IMR-90 (cell line): ENCODE data around the gene ZNF76. TPM values are rescaled to one million over a fixed set of nuclear protein-coding genes. Genes with fewer than 3 reads are reported as not detected.

Experiments used
- ATAC-seq: fragments of 200-7000 bp; cut with Tn5 transposase; 2 replicates; pipeline ENCODE4 v1.9.1; 2020; ENCODE audit warnings: low read depth, mild to moderate bottlenecking, moderate library complexity
- BruUV-seq: library from RNA; stranded (reverse); fragments of 400-500 nt; replicated peaks from 2 replicates; lab custom pipeline; 2021; lab: Mats Ljungman, UMichigan
- CTCF ChIA-PET: fragments of 300-600 bp; formaldehyde crosslinking; extraction: SDS; loops from one replicate; lab custom pipeline; 2021; ENCODE audit warnings: antibody characterized with exemption; lab: Yijun Ruan, JAX
- POLR2A ChIA-PET: fragments of 300-600 bp; sonication (Branson Sonifier 250); formaldehyde crosslinking; loops from one replicate; lab custom pipeline; 2022; ENCODE audit warnings: antibody characterized with exemption; ENCODE audit not compliant: unreplicated experiment; lab: Charles Lee
- DNase-seq: peaks from one replicate; pipeline ENCODE4 v3.0.0; 2013
- H2AFZ ChIP-seq: replicated peaks from 2 replicates; pipeline ENCODE3; 2013; ENCODE audit warnings: low read length, mild to moderate bottlenecking; ENCODE audit not compliant: poor library complexity
- H2AK5ac ChIP-seq: 2 replicates; pipeline ENCODE4 v1.6.1; 2013; ENCODE audit warnings: low read depth, low read length, inconsistent platforms
- H2AK9ac ChIP-seq: replicated peaks from 2 replicates; pipeline ENCODE3; 2013; ENCODE audit warnings: mild to moderate bottlenecking, low read depth, low read length, moderate library complexity; ENCODE audit not compliant: poor library complexity
- H2BK120ac ChIP-seq: 2 replicates; pipeline ENCODE4 v1.6.1; 2013; ENCODE audit warnings: low read depth, low read length, inconsistent platforms
- H2BK15ac ChIP-seq: 3 replicates; pipeline ENCODE4 v1.6.1; 2013; ENCODE audit warnings: low read depth, low read length, inconsistent platforms
- H2BK20ac ChIP-seq: 2 replicates; pipeline ENCODE4 v1.6.1; 2013; ENCODE audit warnings: low read depth, mild to moderate bottlenecking, inconsistent platforms, low read length, moderate library complexity
- H2BK5ac ChIP-seq: 2 replicates; pipeline ENCODE4 v1.6.1; 2013; ENCODE audit warnings: mild to moderate bottlenecking, low read depth, low read length, inconsistent platforms; ENCODE audit not compliant: poor library complexity, severe bottlenecking
- H3K14ac ChIP-seq: replicated peaks from 2 replicates; pipeline ENCODE4 v1.6.1; 2013; ENCODE audit warnings: low read depth, low read length, inconsistent platforms
- H3K18ac ChIP-seq: 2 replicates; pipeline ENCODE4 v1.6.1; 2013; ENCODE audit warnings: low read depth, low read length, control low read depth
- H3K23ac ChIP-seq: 2 replicates; pipeline ENCODE4 v1.6.1; 2013; ENCODE audit warnings: low read depth, low read length, inconsistent platforms
- H3K27ac ChIP-seq: 2 replicates; pipeline ENCODE4 v1.5.1; 2013; ENCODE audit warnings: mild to moderate bottlenecking, control low read depth, low read length; ENCODE audit not compliant: insufficient read depth
- H3K27me3 ChIP-seq: 2 replicates; pipeline ENCODE4 v1.6.1; 2013; ENCODE audit warnings: low read length; ENCODE audit not compliant: control insufficient read depth, insufficient read depth
- H3K36me3 ChIP-seq: 2 replicates; pipeline ENCODE4 v1.6.1; 2013; ENCODE audit warnings: low read length, mixed read lengths; ENCODE audit not compliant: control insufficient read depth, insufficient read depth
- H3K4ac ChIP-seq: 2 replicates; pipeline ENCODE4 v1.6.1; 2013; ENCODE audit warnings: low read depth, low read length, inconsistent platforms
- H3K4me1 ChIP-seq: 2 replicates; pipeline ENCODE4 v1.6.1; 2013; ENCODE audit warnings: low read length, mixed read lengths; ENCODE audit not compliant: control insufficient read depth, insufficient read depth
- H3K4me2 ChIP-seq: 2 replicates; pipeline ENCODE4 v1.6.1; 2013; ENCODE audit warnings: low read depth, mild to moderate bottlenecking, control low read depth, low read length, moderate library complexity
- H3K4me3 ChIP-seq: 2 replicates; pipeline ENCODE4 v1.5.1; 2013; ENCODE audit warnings: low read depth, mild to moderate bottlenecking, control low read depth, low read length, moderate library complexity; ENCODE audit not compliant: insufficient read depth
- H3K56ac ChIP-seq: 2 replicates; pipeline ENCODE4 v1.6.1; 2013; ENCODE audit warnings: low read length, inconsistent platforms; ENCODE audit not compliant: insufficient read depth; ENCODE audit errors: extremely low read depth
- H3K79me1 ChIP-seq, 2 experiments: 2 replicates each; pipeline ENCODE4 v1.6.1; 2013; ENCODE audit warnings: low read length in 2 of 2, inconsistent platforms in 1 of 2, low read depth in 1 of 2
- H3K9ac ChIP-seq: 2 replicates; pipeline ENCODE4 v1.6.1; 2013; ENCODE audit warnings: low read depth, low read length, control low read depth
- H3K9me1 ChIP-seq: 2 replicates; pipeline ENCODE4 v1.6.1; 2013; ENCODE audit warnings: low read length, inconsistent platforms; ENCODE audit not compliant: insufficient read depth
- H3K9me3 ChIP-seq: 2 replicates; pipeline ENCODE4 v1.6.1; 2013; ENCODE audit warnings: low read length; ENCODE audit not compliant: control insufficient read depth, insufficient read depth
- H4K20me1 ChIP-seq: 2 replicates; pipeline ENCODE4 v1.6.1; 2013; ENCODE audit warnings: low read length, inconsistent platforms; ENCODE audit not compliant: insufficient read depth
- H4K5ac ChIP-seq: 2 replicates; pipeline ENCODE4 v1.6.1; 2013; ENCODE audit warnings: mild to moderate bottlenecking, low read depth, low read length, control low read depth
- H4K8ac ChIP-seq, 2 experiments: 2 replicates each; pipeline ENCODE4 v1.6.1; 2013; ENCODE audit warnings: low read depth in 2 of 2, low read length in 2 of 2, control low read depth in 1 of 2, inconsistent platforms in 1 of 2
- H4K91ac ChIP-seq: 2 replicates; pipeline ENCODE4 v1.6.1; 2013; ENCODE audit warnings: low read depth, low read length, inconsistent platforms; ENCODE audit not compliant: insufficient read depth
- BHLHE40 ChIP-seq: fragments of 150-350 bp; IDR thresholded peaks from 2 replicates; pipeline ENCODE4 v1.6.1; 2016; ENCODE audit warnings: mild to moderate bottlenecking, low read depth, low read length
- CEBPB ChIP-seq: IDR thresholded peaks from 2 replicates; pipeline ENCODE4 v1.6.1; 2012; ENCODE audit warnings: low read depth, low read length, improper control_type of control experiment
- CHD1 ChIP-seq: IDR thresholded peaks from 2 replicates; pipeline ENCODE4 v1.6.1; 2012; ENCODE audit warnings: low read depth, low read length, improper control_type of control experiment
- CTCF ChIP-seq: conservative IDR thresholded peaks from 2 replicates; pipeline ENCODE4 v1.5.1; 2012; ENCODE audit warnings: mild to moderate bottlenecking, low read depth, low read length, improper control_type of control experiment
- ELK1 ChIP-seq: fragments of 150-350 bp; IDR thresholded peaks from 2 replicates; pipeline ENCODE4 v1.6.1; 2016; ENCODE audit warnings: low read depth, mild to moderate bottlenecking, low read length, moderate library complexity, borderline replicate concordance
- FOS ChIP-seq: fragments of 150-350 bp; IDR thresholded peaks from 2 replicates; pipeline ENCODE4 v1.6.1; 2016; ENCODE audit warnings: low read depth, low read length
- MAFK ChIP-seq: IDR thresholded peaks from 2 replicates; pipeline ENCODE4 v1.6.1; 2012; ENCODE audit warnings: low read depth, low read length, improper control_type of control experiment
- MAZ ChIP-seq: IDR thresholded peaks from 2 replicates; pipeline ENCODE4 v1.6.1; 2012; ENCODE audit warnings: low read depth, mild to moderate bottlenecking, low read length, improper control_type of control experiment, moderate library complexity, borderline replicate concordance
- MXI1 ChIP-seq: IDR thresholded peaks from 2 replicates; pipeline ENCODE4 v1.6.1; 2012; ENCODE audit warnings: low read depth, mild to moderate bottlenecking, low read length, moderate library complexity, borderline replicate concordance
- NFE2L2 ChIP-seq: fragments of 150-350 bp; IDR thresholded peaks from 2 replicates; pipeline ENCODE4 v1.6.1; 2016; ENCODE audit warnings: low read depth, mild to moderate bottlenecking, low read length
- POLR2A ChIP-seq: IDR thresholded peaks from 2 replicates; pipeline ENCODE4 v1.6.1; 2012; ENCODE audit warnings: mild to moderate bottlenecking, low read depth, low read length
- RAD21 ChIP-seq: IDR thresholded peaks from 2 replicates; pipeline ENCODE4 v1.6.1; 2012; ENCODE audit warnings: low read length, improper control_type of control experiment
- RCOR1 ChIP-seq: IDR thresholded peaks from 2 replicates; pipeline ENCODE4 v1.6.1; 2012; ENCODE audit warnings: mild to moderate bottlenecking, low read length, improper control_type of control experiment; ENCODE audit not compliant: insufficient replicate concordance
- RFX5 ChIP-seq: IDR thresholded peaks from 2 replicates; pipeline ENCODE4 v1.8.0; 2012; ENCODE audit warnings: low read depth, mild to moderate bottlenecking, low read length, moderate library complexity
- SMC3 ChIP-seq: fragments of 150-350 bp; IDR thresholded peaks from 2 replicates; pipeline ENCODE4 v1.6.1; 2016; ENCODE audit warnings: low read depth, mild to moderate bottlenecking, antibody characterized with exemption, low read length, moderate library complexity
- USF2 ChIP-seq: fragments of 150-350 bp; IDR thresholded peaks from 2 replicates; pipeline ENCODE4 v1.6.1; 2017; ENCODE audit warnings: mild to moderate bottlenecking, antibody characterized with exemption, low read length, low read depth
- WGBS, 2 experiments: methylation state at CpG; one replicate each; pipeline versions ENCODE4 v1.1.5 to v1.1.7; 2013; ENCODE audit warnings: missing lambda C conversion rate in 2 of 2; ENCODE audit not compliant: insufficient read length in 1 of 2; ENCODE audit errors: extremely low coverage in 2 of 2; 5-methylcytosine and 5-hydroxymethylcytosine counted together
- dilution Hi-C: fragments of 300-500 bp; cut with HindIII; formaldehyde crosslinking; loops from one replicate; pipeline ENCODE4 v1.14.3; 2018; ENCODE audit warnings: low sequenced_read_pairs; ENCODE audit not compliant: unreplicated experiment
- in situ Hi-C: fragments of 300-500 bp; cut with MboI; formaldehyde crosslinking; loops from 3 replicates; pipeline ENCODE4 v1.14.3; 2019; ENCODE audit warnings: low sequenced_read_pairs, inconsistent platforms, mixed read lengths
- intact Hi-C: fragments of 100-400 bp; cut with micrococcal nuclease; formaldehyde crosslinking; loops from 2 replicates; pipeline ENCODE4 v1.10.0; 2022
- polyA plus RNA-seq, 3 experiments: library from polyadenylated mRNA; depleted of rRNA; stranded (reverse); fragments of >200 nt; gene quantifications; 2 replicates each; pipeline ENCODE4 v1.2.3, GENCODE V29; 2012; ENCODE audit warnings: low replicate concordance in 1 of 3
- total RNA-seq: library from RNA; depleted of rRNA; stranded (reverse); fragments of >200 nt; gene quantifications from 2 replicates; pipeline ENCODE4 v1.2.3, GENCODE V29; 2012

The ZNF76 gene
- total and polyA plus RNA-seq, 2 of the 4 experiments (the other 2 are of a cell fraction), result 19.9 to 21.1 TPM

GRCh38 chr6:35216412-35216732, 43.2 kb upstream of the ZNF76 start:
- no CpG with 5 or more reads among the region's 1 CpG for WGBS, 2 experiments
- Histone ChIP-seq H3K79me1 (peaks cover 0 to 25% of the 10 kb centered on the region in 2 experiments; a peak in 2 of 4 replicates), H3K9me3 (no peaks in the 10 kb centered on the region), H2AFZ (no peak overlapping the region), H3K9ac (no peak overlapping the region), H3K14ac (no peak overlapping the region), H3K4me1 (peaks cover 34% of the 10 kb centered on the region), H2AK5ac (peak overlapping the region; percentile 75), H3K27ac (no peak overlapping the region), H2AK9ac (no peak overlapping the region), H4K5ac (no peak overlapping the region), H3K9me1 (peaks cover 22% of the 10 kb centered on the region; the same call in 1 of the 2 replicates), H2BK120ac (no peak overlapping the region), H4K91ac (peak overlapping the region; percentile 23; the same call in 1 of the 2 replicates), H3K4me3 (no peak overlapping the region), H3K18ac (no peak overlapping the region), H3K36me3 (no peaks in the 10 kb centered on the region), H3K23ac (peak overlapping the region; percentile 35; the same call in 1 of the 2 replicates), H3K27me3 (peaks cover 19% of the 10 kb centered on the region), H4K8ac (no peak overlapping the region), H3K4ac (peak overlapping the region; percentile 7; the same call in 1 of the 2 replicates), H4K20me1 (peaks cover 18% of the 10 kb centered on the region), H2BK15ac (no peak overlapping the region; the same call in 2 of the 3 replicates), H3K56ac (no peak overlapping the region), H2BK20ac (no peak overlapping the region), H3K4me2 (no peak overlapping the region; the same call in 1 of the 2 replicates), H2BK5ac (no peak overlapping the region)
- in situ Hi-C loops, result no loop called here
- POLR2A ChIA-PET, result no interaction called here
- no TSS peak for BruUV-seq
- DNase-seq, result no peak
- intact Hi-C loops, result no loop called here
- TF ChIP-seq RAD21 (no peak), MXI1 (no peak), NFE2L2 (no peak), BHLHE40 (no peak), POLR2A (no peak), RFX5 (no peak), MAZ (no peak), CTCF (no peak), SMC3 (no peak), CEBPB (no peak), FOS (no peak), RCOR1 (no peak), CHD1 (no peak), MAFK (no peak), ELK1 (no peak), USF2 (no peak)
- CTCF ChIA-PET, result interaction anchor here (0.9 kb wide), 1 partner anchor 25 kb away, joined by 3 read pairs; no protein-coding TSS in a partner anchor
- dilution Hi-C loops, result no loop called here
- no peak for ATAC-seq
